GM18520 (cell line): ENCODE data around the gene ASPN.

Experiments
- ATAC-seq: cut with Tn5 transposase; IDR thresholded peaks from one replicate; pipeline ENCODE4 v1.9.1; 2021; ENCODE audit not compliant: unreplicated experiment

Gene ASPN

DNA sequence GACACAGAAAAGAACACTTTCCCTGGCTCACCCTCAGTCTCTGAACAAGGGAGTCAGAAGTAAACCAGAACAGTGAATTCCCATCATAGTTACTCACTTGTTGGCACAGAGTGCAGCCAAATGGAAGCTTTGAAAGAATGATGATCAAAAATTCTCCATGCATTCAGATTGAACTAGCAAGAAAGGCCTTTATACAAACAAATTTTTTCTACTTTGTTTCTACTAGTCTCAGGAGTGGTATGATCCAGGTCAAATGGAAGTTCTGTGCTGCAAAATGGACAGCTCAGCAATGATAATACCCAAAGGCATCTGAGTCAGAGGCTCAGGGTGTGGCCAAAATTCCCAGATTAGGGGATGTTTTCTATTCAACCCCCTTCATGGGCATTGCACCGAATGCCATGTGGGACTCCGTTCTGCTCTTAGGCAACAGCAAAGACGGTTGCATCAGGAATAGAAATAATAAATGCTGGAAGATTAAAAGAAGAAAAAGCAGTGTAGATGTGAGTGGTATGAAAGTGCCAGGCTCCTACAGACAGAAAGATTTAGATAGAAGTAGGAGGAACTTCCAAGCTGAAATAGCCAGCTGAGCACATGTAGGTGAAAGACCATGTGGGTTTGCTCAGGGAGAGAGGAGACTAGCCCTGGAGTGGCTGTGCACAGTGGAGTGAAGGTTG lies 24.0 kb upstream of the ASPN start:
- no peak for ATAC-seq

DNA sequence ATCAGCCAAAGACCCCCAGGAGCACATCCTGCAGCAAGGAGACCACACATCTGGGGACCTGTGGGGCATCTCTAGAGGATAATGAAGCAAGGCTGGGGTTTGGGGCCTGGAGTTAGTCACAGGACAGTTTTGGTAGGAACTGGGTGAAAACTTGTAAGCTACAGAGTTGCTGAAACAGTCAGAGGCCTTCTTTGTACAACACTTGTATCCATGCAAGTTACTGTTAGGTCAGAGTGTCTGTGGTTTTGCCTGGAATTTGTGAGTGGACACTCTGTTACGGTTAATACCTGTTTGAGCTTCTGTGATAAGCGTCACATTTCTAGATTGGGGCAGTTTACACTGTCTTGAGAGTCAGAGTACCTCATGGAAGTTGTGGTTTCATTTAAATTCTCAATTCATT lies 22.6 kb upstream of the ASPN start:
- ATAC-seq = no peak

DNA sequence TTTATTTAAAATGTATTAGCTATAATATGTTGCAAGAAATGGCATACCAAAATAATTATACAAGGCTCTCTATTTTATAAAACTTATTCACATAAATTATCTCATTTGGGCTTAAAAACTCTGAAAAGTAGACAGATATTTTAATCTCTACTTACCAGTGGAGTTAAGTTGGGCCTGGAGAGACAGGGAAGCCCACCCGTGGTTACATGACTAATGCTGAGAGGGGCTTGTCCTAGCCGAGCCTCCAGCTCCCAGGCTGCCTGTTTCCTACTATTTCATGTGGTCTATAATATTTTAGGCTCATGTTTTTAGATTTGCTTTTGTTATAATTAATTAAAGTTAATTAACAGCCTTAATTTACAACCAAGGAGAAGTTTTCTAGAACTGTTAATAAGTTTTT lies 20.9 kb upstream of the ASPN start:
- ATAC-seq = no peak

DNA sequence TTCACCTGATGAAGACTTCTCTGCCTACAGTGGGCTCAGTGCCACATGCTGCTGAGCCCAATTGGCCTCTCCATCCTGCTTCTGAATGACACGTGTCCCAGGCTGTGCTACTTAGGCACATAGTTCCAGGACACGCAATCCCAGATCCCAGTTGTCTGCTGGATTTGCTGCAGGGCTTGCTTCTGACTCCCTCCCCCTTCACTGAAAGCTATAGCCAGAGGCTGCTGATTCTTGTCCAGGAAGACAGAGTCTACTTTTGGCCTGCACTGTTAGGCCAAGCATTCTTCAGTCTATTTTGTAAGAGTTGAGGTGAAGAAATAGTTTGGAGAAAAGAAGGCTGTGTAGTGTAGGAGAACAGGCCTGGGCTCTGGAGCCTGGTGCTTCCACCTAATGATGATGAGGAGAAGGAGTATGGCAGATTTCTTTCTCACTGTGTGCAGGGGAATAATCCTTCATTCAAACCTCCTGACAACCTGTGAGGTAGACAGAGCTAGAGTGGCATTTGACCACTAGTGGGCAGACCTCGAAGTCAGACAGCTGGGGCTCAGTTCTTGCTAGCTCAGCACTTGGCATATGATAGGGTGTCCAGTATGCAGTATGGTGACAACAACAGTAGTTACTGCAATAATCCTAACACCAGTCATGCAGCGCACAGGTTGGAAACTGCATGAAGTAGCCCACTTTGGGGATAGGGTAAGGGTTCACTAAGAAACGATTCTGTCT lies 19.5 kb upstream of the ASPN start:
- ATAC-seq = no peak

DNA sequence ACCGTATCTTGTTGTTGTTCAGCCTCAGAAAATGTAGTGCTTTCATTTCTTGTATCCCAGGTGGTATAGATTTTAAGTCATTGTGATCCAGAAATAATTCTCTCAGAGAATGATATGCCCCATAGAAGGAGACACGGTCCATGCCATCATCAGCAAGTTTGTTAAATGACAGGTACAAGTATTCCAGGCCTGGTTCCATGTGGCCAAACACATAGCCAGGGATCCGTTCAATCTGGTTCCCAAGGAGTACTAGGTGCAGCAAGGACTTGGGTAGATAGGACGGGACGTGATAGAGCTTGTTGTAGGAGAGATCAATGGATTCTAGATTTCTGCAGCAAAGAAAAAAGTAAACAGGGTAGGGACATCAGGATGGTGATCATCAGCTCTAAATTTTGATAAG lies 18.4 kb upstream of the ASPN start:
- no peak for ATAC-seq

DNA sequence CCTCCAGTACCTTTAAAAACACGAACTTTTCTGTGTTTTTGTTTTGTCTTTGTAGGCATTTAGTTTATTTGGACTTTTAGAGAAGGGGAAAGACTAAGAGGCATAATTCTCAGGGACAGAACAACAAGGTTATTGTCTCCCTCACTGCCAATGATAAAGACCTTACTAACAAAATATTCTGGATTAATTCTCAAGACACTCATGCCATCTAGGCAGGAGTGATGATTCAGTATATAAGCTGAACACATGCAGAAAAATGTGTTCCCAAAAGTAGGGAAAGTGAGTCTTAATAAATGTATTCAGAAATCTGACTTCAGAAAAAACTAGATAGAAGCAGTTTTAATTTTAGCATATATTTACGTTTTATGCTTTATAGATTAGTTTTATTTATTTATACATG lies 17.4 kb upstream of the ASPN start:
- no peak for ATAC-seq

DNA sequence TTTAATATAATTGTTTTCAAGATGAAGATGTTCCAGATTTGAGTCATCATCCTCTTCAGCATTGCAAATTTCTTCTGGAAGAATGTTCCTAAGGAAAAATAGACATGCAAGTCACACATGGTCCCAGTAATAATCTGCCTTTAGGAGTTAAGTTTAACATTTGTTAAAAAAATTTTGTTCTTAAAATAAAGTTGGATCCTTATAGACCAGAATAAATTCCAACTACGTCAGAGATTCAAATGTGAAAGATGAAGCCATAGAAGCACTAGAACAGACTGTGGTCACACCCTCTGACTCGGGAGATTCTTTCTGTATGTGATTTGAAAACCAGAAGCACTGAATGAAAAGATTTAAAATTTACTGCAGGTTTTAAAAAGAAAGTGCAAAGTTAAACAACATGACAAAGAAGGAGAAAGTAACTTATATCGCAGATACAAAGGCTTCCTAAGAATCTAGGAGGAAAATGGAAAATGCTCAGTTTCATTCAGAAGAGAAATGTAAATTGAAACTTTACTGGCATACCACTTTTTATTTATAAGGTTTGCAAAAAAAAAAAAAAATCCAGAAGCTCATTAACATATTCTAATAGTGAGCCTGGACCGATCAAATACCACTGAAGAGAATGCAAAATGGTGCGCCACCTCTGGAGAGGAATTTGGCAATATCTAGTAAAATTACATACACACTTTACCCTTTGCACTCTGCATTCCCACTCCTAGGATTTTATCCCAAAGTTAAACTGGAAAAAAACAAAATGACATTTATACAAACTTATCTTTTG lies 14.3 kb upstream of the ASPN start:
- ATAC-seq = no peak

DNA sequence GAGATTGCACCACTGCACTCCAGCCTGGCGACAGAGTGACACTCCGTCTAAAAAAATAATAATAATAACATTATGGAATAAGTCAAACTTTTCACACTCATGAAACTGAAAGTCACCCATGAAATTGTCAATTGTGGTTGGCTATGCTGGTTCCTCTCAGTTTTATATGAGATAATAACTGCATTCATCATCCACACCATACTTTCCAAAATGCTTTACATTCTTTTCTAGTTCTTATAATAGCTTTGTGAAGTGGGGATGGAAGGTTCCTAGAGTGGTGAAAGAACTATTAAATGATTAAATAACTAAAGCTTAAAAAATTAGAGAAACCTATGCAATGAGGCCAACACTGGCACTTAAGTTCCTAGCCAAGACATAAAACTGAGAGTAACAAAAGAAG lies 12.6 kb upstream of the ASPN start:
- no peak for ATAC-seq

DNA sequence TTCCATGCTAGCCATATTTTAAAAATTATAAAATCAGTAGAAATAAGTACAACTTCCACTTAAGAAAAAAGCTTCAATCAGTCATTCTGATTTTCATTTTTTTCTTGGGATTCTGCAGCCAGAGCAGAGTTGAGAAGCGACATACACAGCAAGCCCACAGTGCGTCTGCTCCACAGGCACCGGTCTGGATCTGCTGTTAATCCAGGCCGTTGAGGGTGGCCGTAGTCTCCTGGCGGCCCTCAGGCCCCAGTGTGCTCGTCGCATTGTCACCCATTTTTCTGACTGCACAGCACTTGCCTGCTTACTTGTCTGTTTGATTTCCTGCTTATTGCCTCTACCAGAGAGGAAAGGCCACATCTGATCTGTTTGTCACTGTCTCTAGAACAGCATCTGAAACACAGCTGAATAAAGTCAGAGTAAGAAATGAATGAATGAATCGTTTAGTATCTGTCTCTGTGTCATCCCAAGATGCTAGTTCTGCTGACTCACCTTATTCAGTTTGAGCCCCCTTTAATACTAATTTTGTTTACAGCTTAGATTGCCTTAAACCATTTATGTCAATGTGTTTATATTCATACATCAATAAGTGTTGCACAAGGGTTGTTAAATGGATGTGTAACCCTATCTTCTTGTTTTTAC lies 11.6 kb upstream of the ASPN start:
- ATAC-seq = no peak

DNA sequence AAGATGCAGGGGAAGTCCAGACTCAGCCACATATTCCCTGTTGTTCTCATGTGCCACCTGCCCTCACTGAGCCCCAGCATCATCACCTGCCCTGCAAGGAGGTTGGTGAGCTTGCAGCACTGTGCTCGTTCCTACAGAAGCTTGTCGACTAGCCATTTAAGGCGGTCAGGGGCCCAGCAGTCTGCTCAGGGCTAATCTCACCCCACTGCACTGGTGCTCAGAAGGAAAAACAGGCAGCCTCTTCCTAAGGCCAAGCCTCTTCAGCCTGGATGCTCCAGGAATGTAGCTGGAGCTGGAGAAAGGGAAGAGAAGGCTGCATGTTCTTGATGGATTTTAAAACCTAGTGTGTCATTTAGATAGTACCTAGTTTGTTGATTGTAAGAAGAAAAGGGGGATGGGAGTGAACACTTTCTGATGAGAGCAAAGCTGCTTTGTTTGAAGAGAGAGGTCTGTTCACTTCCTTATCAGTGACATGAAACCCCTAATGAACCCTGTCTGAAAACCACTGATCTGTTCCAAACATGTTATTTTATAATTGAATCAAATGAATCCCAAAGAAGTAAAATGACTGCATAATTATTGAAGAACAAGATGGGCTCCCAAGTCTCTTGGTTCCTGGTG lies 10.6 kb upstream of the ASPN start:
- ATAC-seq = no peak

DNA sequence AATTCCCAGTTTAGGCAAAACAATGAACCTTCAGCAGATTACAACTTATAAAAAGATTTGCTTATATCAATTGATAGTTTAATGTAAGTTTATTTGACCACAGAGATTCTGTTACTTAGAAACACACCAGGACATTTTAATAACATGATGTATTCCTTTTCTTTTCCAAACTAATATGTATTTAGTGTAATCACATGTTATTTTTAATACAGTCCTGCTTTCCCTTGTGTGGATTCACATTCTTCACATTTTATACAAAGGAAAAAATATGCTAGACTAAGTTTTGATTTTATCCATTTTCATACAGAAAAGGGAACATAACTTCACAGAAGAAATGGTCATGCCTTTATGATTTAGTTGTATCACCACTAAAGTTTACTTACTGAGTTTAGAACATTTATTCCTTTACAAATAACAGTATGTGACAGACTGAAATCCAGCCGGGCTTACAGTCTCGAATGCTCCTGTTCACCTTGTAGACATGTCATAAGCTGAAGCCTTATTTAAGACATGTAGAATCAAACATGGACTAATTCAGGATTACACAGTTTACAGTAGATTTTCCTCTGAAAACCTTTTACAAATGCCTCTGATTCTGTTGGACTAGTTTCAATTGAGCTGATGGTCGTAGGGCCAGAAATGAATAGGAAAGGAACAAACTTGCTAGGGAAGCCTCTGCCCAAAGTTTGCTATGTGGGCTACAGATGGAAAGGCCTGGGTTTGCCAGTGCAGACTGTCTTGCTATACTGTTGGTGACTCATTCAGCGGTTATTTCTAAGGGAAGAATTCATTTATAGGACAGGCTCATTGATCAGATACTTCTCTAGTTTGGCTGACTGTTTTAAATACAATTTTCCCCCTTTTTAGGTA lies 6.6 kb upstream of the ASPN start:
- ATAC-seq = no peak

DNA sequence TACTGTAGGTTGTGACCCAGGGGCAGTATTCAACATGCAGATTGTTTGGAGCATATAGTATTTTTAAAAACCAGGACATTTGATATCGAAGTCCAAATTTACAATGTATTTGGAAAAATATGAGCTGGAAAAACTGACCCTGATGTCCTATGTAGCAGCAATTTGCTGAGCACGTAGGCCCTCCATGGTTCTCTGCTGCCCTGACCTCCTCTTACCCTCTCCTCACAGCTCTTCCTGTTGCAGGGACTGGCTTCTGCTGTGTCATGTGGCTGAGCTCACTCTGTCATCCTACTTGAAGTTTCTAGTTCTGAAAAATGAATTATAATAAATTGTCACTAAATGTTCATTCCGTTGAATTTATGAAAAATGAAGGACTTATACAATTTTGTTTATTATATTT lies 4.1 kb upstream of the ASPN start:
- ATAC-seq = no peak

DNA sequence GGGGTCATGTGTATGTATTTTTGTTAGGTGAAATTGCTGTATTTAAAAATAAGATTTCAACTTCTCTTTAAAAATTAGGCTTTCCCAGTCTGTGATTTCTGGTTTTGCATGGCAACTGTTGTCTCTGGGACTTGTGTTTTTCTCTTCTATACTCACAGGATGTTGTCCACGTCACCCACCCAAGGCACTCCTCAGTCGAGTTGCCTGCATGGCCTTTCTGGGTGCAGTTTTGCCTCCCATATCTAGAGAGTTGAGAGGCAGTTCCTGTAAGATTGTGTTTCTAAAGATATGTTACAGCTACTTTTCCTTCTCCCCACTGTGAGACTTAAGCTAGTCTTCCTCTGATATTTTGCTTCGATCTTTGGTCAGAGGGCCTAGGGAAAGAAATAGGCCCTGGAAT lies 2.3 kb upstream of the ASPN start:
- no peak for ATAC-seq

DNA sequence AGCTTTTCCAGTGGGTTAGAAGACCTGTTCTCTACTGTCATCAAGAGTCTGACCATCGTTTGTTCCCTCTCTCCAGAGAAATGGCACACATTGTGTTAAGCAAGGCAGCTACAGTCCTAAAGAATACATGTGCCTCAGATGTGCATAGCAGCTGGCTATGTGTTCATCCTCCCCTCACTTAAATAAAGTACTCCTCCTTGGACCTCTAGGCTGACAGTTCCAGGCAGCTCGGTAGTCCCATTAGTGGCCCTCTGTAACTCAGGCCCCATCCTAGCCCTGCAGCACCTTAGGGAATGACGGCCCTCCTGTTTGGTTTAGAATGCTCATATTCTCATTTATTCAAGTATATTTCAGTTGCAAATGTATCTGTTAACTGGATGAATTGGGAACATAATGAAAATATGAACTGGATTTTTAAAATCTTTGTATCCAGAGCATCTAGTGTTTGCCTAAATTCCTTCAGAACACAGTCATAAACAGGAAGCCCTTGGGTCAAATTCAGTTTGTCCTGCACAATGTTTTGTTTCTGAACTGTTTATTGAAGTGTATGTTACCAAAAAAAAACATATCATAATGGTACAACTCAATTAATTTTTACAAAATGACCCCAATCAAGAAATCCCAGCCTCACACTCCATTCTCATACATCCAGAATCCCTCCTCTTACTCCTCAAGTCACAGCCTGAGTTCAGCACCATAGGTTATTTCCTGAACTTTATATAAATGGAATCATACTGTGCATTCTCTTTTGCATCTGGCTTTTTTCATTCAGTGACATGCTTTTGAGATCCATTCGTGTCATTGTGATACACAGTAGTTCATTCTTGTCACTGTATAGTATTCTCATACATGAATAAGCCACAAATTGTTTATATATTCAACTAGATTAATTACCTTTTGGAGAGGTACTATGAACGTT lies 1.6 kb upstream of the ASPN start:
- ATAC-seq = no peak

DNA sequence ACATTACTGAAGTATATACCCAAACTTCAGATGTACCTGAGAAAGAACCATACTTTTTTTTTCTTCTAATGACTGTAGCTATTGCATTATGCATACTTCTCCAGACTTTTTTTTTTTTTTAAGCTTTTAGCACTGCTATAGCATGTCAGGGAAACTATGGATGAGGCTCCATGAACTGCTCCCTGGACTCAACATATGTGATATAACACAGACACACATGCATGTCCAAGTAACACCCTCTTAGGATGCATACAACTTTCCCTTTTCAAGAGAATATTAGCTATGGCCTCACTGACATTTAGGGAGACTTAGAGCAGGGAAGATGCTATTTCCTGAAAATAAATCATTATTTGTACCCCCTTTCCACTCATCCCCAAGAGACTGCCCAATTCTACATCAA lies 499 bp upstream of the ASPN start:
- ATAC-seq = no peak

DNA sequence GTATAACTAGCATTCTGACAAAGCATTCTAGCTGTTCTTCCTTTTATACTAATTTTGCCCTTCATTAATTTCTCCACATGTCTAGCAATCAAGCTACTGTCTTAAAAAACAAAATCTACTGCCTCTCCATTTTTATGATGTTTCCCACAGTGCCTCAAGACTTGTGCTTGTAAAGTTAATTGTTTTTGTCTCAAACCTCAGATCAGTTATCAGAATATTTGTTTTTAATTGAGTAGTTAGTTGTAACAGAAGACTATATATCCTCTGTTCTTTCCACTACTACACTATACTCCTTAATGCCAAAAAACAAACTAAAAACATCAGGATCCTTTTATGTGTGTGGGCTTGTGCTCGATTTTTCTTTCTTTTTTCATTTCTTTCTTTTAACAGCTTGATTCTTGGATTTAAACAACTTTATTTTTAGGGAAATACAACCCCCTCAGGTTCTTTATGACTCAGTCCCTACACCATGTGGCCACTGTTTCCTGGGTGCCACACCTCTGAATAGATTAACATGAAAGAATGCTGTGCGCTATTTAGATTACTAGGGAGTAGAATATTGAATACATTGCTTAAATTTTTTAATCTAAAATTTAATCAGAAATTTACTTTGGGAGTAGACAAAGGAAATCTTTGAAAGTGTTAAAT lies 1.2 kb downstream of the ASPN start:
- ATAC-seq = no peak

DNA sequence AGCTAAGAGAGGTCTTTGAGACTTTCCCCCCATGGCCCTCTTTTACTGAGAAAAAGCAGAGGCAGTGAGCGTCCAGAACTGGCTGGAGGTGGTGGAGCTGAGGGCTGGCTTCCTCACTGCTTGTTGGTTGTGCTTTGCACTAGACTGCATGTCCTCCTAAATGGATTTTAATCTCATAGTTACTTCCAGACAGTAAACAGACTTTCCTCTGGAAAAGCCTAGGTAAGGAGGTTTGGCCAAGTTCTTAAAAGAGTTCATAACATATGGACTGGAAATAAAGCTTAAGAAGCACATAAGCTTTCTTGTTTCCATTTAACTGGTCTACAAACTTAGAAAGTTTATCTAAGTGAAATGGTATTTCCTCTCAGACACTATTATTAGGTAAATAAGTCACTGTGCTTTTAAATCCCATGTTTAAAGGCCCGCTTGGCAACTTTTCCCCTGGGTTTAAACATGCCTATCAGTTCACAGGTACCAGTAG lies 2.0 kb downstream of the ASPN start:
- no peak for ATAC-seq

DNA sequence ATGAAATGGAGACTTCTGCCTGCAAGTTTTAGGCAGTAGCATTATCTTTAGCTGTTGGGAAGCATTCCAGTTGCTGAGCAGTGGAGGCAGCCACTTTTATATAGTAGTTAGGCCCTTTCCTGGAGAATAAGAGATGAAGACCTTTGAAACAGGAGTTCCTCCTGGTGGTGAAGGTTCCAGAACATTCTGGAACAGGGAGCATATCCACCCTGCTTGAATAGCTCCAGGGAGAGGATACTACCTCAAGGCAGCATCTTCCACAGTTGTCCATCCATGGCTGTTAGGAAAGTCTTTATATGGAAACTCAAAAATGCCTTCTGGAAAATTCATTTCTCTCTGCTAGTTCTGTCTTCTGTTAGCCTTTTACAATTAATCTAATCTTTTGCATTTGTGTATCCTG lies 3.0 kb downstream of the ASPN start:
- no peak for ATAC-seq

DNA sequence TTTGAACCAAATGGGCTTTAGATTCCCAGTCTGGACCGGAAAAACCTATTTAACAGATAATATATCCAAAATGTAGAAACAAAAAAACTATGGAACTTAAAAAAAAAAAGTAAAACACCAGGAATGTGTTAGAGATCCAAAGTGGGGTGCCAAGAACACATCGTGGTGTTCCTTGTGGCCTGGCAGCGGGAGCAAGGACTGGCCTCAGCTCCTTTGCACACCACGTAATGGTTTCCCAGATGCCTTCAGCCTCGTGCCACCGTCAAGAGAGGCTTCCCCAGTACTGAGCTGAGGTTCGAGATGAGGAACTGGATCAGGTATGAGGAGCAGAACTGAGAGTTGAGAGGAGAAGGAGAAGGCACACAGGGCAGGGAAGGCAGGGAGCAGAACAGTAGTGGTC lies 3.5 kb downstream of the ASPN start:
- no peak for ATAC-seq
